Measurements from ENCODE around the gene RND3.

- TF ChIP-seq CTCF (IDR thresholded peaks at IDR 0.05) = no peak
- TF ChIP-seq RNF2 (IDR thresholded peaks at IDR 0.05; ENCODE audit: borderline replicate concordance, low read depth) = no peak
- no peak; the same call in 2 of the 3 replicates for TF ChIP-seq SMC3 (IDR thresholded peaks at IDR 0.05)
Observed at GRCh38 chr2:150528861-150529801, 41.7 kb upstream of the RND3 start.
